Lower leg skin (tissue), 3 donors: ENCODE data around the gene C1QL2.

ENCODE experiments used
- POLR2A ChIP-seq, 2 donors: fragments of 450-650 bp; IDR thresholded peaks; one replicate each; pipeline ENCODE4 v1.6.1; 2016 to 2017; ENCODE audit warnings: antibody characterized with exemption in 2 of 2, mild to moderate bottlenecking in 1 of 2, moderate library complexity in 1 of 2
- TF ChIP-seq, protein P1 (sequence below), 3 donors: fragments of 450-650 bp; IDR thresholded peaks; one replicate each; pipeline ENCODE4 v1.5.1; 2016; ENCODE audit warnings: antibody characterized with exemption in 3 of 3, mild to moderate bottlenecking in 3 of 3, moderate library complexity in 2 of 3

DNA sequence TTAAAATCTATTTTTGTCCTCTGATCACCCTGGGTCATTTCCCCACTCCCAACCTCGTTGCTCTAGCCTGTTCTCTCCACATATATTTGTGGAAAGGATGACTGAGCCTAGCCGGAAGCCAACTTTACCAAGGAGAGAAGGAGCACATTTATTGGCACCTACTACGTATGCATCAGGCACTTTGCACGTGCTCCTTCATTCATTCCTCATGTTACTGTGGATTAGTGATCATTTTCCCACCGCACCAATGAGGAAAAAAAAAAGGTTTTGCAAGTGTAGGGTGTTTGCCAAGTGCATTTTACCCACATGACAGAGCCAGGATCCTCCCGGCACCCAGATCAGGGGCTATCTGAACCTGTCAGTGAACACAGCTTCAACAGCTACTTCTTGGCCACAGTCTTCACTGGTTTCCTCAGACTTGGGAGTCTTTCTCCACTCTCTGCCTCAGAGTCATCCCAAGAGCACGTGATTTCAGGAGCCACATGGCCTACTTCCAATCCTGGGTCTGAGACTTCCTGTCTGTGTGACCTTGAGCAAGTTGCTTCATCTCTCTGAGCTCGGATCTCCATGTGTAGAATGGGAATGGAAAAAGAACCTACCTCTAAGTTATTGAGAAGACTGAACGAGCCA lies 1.9 kb upstream of the C1QL2 start:
- no peak for TF ChIP-seq POLR2A (IDR thresholded peaks at IDR 0.05)
- TF ChIP-seq, protein P1, sequence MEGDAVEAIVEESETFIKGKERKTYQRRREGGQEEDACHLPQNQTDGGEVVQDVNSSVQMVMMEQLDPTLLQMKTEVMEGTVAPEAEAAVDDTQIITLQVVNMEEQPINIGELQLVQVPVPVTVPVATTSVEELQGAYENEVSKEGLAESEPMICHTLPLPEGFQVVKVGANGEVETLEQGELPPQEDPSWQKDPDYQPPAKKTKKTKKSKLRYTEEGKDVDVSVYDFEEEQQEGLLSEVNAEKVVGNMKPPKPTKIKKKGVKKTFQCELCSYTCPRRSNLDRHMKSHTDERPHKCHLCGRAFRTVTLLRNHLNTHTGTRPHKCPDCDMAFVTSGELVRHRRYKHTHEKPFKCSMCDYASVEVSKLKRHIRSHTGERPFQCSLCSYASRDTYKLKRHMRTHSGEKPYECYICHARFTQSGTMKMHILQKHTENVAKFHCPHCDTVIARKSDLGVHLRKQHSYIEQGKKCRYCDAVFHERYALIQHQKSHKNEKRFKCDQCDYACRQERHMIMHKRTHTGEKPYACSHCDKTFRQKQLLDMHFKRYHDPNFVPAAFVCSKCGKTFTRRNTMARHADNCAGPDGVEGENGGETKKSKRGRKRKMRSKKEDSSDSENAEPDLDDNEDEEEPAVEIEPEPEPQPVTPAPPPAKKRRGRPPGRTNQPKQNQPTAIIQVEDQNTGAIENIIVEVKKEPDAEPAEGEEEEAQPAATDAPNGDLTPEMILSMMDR (IDR thresholded peaks at IDR 0.05), result no peak
